Measurements from ENCODE around the gene MLLT11.
"Not testable (repeated sequence)": the region's sequence is repeated elsewhere in the genome, so short reads cannot be mapped to it uniquely, and the experiment has no call there.

The MLLT11 gene

GRCh38 chr1:151054971-151055547 is 5.1 kb upstream of the MLLT11 start:
- peak overlapping the region; percentile 97 for H3K27ac ChIP-seq
- DNase-seq (ENCODE audit: low read depth, low spot score): no peak

- DNase-seq (ENCODE audit: low read depth, low spot score): no peak
- peak overlapping the region; percentile 97 for H3K27ac ChIP-seq
These were observed 4.6 kb upstream of the MLLT11 start for GRCh38 chr1:151055581-151055980.

- DNase-seq (ENCODE audit: low read depth, low spot score): no peak
These were observed 4.0 kb upstream of the MLLT11 start for GRCh38 chr1:151056149-151056548.

GRCh38 chr1:151058692-151059091 is 1.5 kb upstream of the MLLT11 start:
- peak; percentile 70 for DNase-seq (ENCODE audit: low read depth, low spot score)

More at GRCh38 chr1:151056149-151056548, 4.0 kb upstream of the MLLT11 start:
- H3K27ac ChIP-seq: peak overlapping the region; percentile 97

GRCh38 chr1:151059109-151060006 is 839 bp upstream of the MLLT11 start, which contains the start of gene CDC42SE1:
Gene CDC42SE1 (minus strand): TSS chr1:151059622. CDS start chr1:151055730, 3,892 bp downstream.
- H3K27ac ChIP-seq: peak within 1 kb of the TSS; percentile 97
- DNase-seq (ENCODE audit: low read depth, low spot score): no peak

More at GRCh38 chr1:151058692-151059091, 1.5 kb upstream of the MLLT11 start:
- peak overlapping the region; percentile 97 for H3K27ac ChIP-seq

GRCh38 chr1:151060657-151061421 is 642 bp downstream of the MLLT11 start:
- DNase-seq (ENCODE audit: low read depth, low spot score): no peak
- peak overlapping the region; percentile 97 for H3K27ac ChIP-seq

GRCh38 chr1:151061704-151062103 is 1.5 kb downstream of the MLLT11 start:
- no peak for DNase-seq (ENCODE audit: low read depth, low spot score)
- peak overlapping the region; percentile 97 for H3K27ac ChIP-seq

GRCh38 chr1:151062741-151063371 is 2.7 kb downstream of the MLLT11 start:
- no peak for DNase-seq (ENCODE audit: low read depth, low spot score)
- H3K27ac ChIP-seq: peak overlapping the region; percentile 97

GRCh38 chr1:151065089-151065645 is 5.0 kb downstream of the MLLT11 start:
- no peak for DNase-seq (ENCODE audit: low read depth, low spot score)
- no peak overlapping the region for H3K27ac ChIP-seq

GRCh38 chr1:151067185-151067584 is 7.0 kb downstream of the MLLT11 start:
- no peak for DNase-seq (ENCODE audit: low read depth, low spot score)

GRCh38 chr1:151069103-151069486 is 8.9 kb downstream of the MLLT11 start:
- DNase-seq (ENCODE audit: low read depth, low spot score): no peak
- peak overlapping the region; percentile 96 for H3K27ac ChIP-seq

More at GRCh38 chr1:151067185-151067584, 7.0 kb downstream of the MLLT11 start:
- H3K27ac ChIP-seq: no peak overlapping the region

GRCh38 chr1:151070474-151071276 is 10.5 kb downstream of the MLLT11 start, which contains the start of gene GABPB2:
Gene GABPB2 (plus strand): TSS chr1:151070761. CDS start chr1:151088190, 17,429 bp downstream.
- peak; percentile 79 for DNase-seq (ENCODE audit: low read depth, low spot score)
- peak within 1 kb of the TSS; percentile 96 for H3K27ac ChIP-seq

- no peak for DNase-seq (ENCODE audit: low read depth, low spot score)
- H3K27ac ChIP-seq: no peak overlapping the region
These were observed 12.0 kb downstream of the MLLT11 start for GRCh38 chr1:151072224-151072623.

- DNase-seq (ENCODE audit: low read depth, low spot score): no peak
- H3K27ac ChIP-seq: no peak overlapping the region
These were observed 25.9 kb downstream of the MLLT11 start for GRCh38 chr1:151085953-151086559.

GRCh38 chr1:151097426-151097825 is 37.2 kb downstream of the MLLT11 start:
- DNase-seq (ENCODE audit: low read depth, low spot score); H3K27ac ChIP-seq: not testable (repeated sequence)

- no peak overlapping the region for H3K27ac ChIP-seq
- DNase-seq (ENCODE audit: low read depth, low spot score): no peak
These were observed 37.9 kb downstream of the MLLT11 start for GRCh38 chr1:151098126-151098525.

GRCh38 chr1:151104630-151105029 is 44.4 kb downstream of the MLLT11 start:
- DNase-seq (ENCODE audit: low read depth, low spot score): no peak
- no peak overlapping the region for H3K27ac ChIP-seq

- DNase-seq (ENCODE audit: low read depth, low spot score): no peak
- no peak overlapping the region for H3K27ac ChIP-seq
These were observed 46.7 kb downstream of the MLLT11 start for GRCh38 chr1:151106894-151107293.

All from epithelial cell of prostate (primary cell).